Uterus (tissue), 2 donors: ENCODE measurements around the gene KCNC1.

Experiments
- CTCF ChIP-seq, 4 experiments: fragments of 200-600 bp in 2 of 4; fragments of 450-650 bp in 2 of 4; sonication (generic) in 2 of 4; IDR thresholded peaks; one replicate each; pipeline ENCODE4 v1.5.1; 2016 to 2019; ENCODE audit warnings: antibody characterized with exemption in 4 of 4, mild to moderate bottlenecking in 2 of 4, moderate library complexity in 1 of 4
- POLR2A ChIP-seq, 2 donors: fragments of 450-650 bp; IDR thresholded peaks; one replicate each; pipeline ENCODE4 v1.6.1; 2016; ENCODE audit warnings: antibody characterized with exemption in 2 of 2, mild to moderate bottlenecking in 1 of 2, moderate library complexity in 1 of 2

- TF ChIP-seq CTCF (IDR thresholded peaks at IDR 0.05) (no peak), POLR2A (IDR thresholded peaks at IDR 0.05) (no peak)
These were observed 43.1 kb downstream of the KCNC1 start for GRCh38 chr11:17777738-17778091.
